ENCODE measurements around the gene TMEM101. TPM values are rescaled to one million over a fixed set of nuclear protein-coding genes. Genes with fewer than 3 reads are reported as not detected.

Gene TMEM101
- total RNA-seq, 1 experiment from 2014 or later: 18.6 TPM

GRCh38 chr17:44005527-44006271, 9.1 kb downstream of the TMEM101 start:
- H3K23me2 ChIP-seq (ENCODE audit: insufficient read length, low read depth, low read length, poor library complexity, severe bottlenecking): peaks cover 35% of the 10 kb centered on the region
- Mint-ChIP-seq H3K4me3 (peak overlapping the region; percentile 77 to 89), H3K36me3 (ENCODE audit: insufficient read depth in 1 of 3, low read depth in 3 of 3) (peaks cover 7 to 12% (median 9%) of the 10 kb centered on the region in 3 experiments; a peak in 5 of 7 replicates), H3K4me1 (peaks cover 19 to 30% of the 10 kb centered on the region in 2 experiments), H3K27me3 (ENCODE audit: low read depth) (peaks cover 35% of the 10 kb centered on the region), H3K27ac (peak overlapping the region in 1 of 3 experiments; percentile 92; a peak in 2 of 7 replicates), H3K9me3 (no peaks in the 10 kb centered on the region)
- peak; percentile 91 for DNase-seq
- H4K20me1 ChIP-seq (ENCODE audit: control insufficient read depth, insufficient read depth, insufficient read length): peaks cover 6% of the 10 kb centered on the region
- H2AFZ ChIP-seq (ENCODE audit: low read length): no peak overlapping the region
- H2BK15ac ChIP-seq (ENCODE audit: low read depth, low read length): no peak overlapping the region
- H3K27ac ChIP-seq (ENCODE audit: insufficient read length, low read depth, low read length): no peak overlapping the region
- H2BK20ac ChIP-seq (ENCODE audit: low read depth, low read length, poor library complexity, severe bottlenecking): no peak overlapping the region
- no peak overlapping the region for H4K5ac ChIP-seq (ENCODE audit: insufficient read length, low read depth, low read length)
- no CpG with 5 or more reads among the region's 59 CpGs for WGBS (ENCODE audit: extremely low coverage, insufficient read length, low lambda C conversion rate)
- no peak overlapping the region for H2BK12ac ChIP-seq (ENCODE audit: insufficient read length, low read depth, low read length)
- no peak overlapping the region for H2AK5ac ChIP-seq (ENCODE audit: insufficient read length, low read length)
- H3K9me3 ChIP-seq (ENCODE audit: control insufficient read depth, low read depth, low read length): no peaks in the 10 kb centered on the region
- H2BK5ac ChIP-seq (ENCODE audit: insufficient read length, low read length): no peak overlapping the region
- no peak overlapping the region for H3K4ac ChIP-seq (ENCODE audit: low read depth, low read length)
- H4K8ac ChIP-seq (replicated peaks; ENCODE audit: insufficient read length, low read depth, low read length): no peak overlapping the region
- no peak overlapping the region for H3K9ac ChIP-seq (ENCODE audit: extremely low read depth, insufficient read length, low read length)
- peaks cover 3% of the 10 kb centered on the region; the same call in 1 of the 2 replicates for H3K4me1 ChIP-seq (ENCODE audit: insufficient read depth, low read length)
- H3K4me2 ChIP-seq (ENCODE audit: insufficient read depth, insufficient read length, low read length): peak overlapping the region; percentile 76
- H3K79me1 ChIP-seq (ENCODE audit: insufficient read depth, low read depth, low read length, poor library complexity, severe bottlenecking): no peaks in the 10 kb centered on the region
- H4K91ac ChIP-seq (ENCODE audit: insufficient read length, low read depth, low read length): no peak overlapping the region
- TF ChIP-seq, protein P1, sequence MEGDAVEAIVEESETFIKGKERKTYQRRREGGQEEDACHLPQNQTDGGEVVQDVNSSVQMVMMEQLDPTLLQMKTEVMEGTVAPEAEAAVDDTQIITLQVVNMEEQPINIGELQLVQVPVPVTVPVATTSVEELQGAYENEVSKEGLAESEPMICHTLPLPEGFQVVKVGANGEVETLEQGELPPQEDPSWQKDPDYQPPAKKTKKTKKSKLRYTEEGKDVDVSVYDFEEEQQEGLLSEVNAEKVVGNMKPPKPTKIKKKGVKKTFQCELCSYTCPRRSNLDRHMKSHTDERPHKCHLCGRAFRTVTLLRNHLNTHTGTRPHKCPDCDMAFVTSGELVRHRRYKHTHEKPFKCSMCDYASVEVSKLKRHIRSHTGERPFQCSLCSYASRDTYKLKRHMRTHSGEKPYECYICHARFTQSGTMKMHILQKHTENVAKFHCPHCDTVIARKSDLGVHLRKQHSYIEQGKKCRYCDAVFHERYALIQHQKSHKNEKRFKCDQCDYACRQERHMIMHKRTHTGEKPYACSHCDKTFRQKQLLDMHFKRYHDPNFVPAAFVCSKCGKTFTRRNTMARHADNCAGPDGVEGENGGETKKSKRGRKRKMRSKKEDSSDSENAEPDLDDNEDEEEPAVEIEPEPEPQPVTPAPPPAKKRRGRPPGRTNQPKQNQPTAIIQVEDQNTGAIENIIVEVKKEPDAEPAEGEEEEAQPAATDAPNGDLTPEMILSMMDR (conservative IDR thresholded peaks at IDR 0.05): peak; percentile 56
- no peak overlapping the region for H3K23ac ChIP-seq (ENCODE audit: insufficient read length, low read depth, low read length)
- no peak overlapping the region for H3K56ac ChIP-seq (ENCODE audit: insufficient read length, low read depth, low read length)
- H3K18ac ChIP-seq (ENCODE audit: insufficient read length, low read depth, low read length): no peak overlapping the region
- no peak overlapping the region for H3T11ph ChIP-seq (ENCODE audit: low read length)
- no peaks in the 10 kb centered on the region; the same call in 1 of the 2 replicates for H3K27me3 ChIP-seq (ENCODE audit: insufficient read depth, low read length)
- H2BK120ac ChIP-seq (ENCODE audit: low read depth, low read length, poor library complexity, severe bottlenecking): no peak overlapping the region
- H3K79me2 ChIP-seq (ENCODE audit: insufficient read depth, low read length): no peaks in the 10 kb centered on the region
- no peak overlapping the region; the same call in 1 of the 2 replicates for H3K14ac ChIP-seq (ENCODE audit: insufficient read depth, low read length)
